Uterus (tissue), 4 donors: ENCODE results near the gene NCS1. TPM values are rescaled to one million over a fixed set of nuclear protein-coding genes. Genes with fewer than 3 reads are reported as not detected.

ENCODE experiments used
- DNase-seq, 2 donors: peaks; one replicate each; pipeline ENCODE4 v3.0.0-alpha.2; 2019 to 2020
- H3K27ac ChIP-seq, 2 donors: fragments of 200-600 bp; sonication (generic); 1 replicate in 1 of 2; 2 replicates in 1 of 2; pipeline ENCODE4 v1.5.1; 2016 to 2018
- H3K27me3 ChIP-seq, 2 donors: fragments of 200-600 bp; sonication (generic); one replicate each; pipeline ENCODE4 v1.5.1; 2018 to 2019; ENCODE audit warnings: control low read depth in 1 of 2
- H3K36me3 ChIP-seq, 2 donors: fragments of 200-600 bp; sonication (generic); one replicate each; pipeline ENCODE4 v1.5.1; 2019; ENCODE audit warnings: control low read depth in 1 of 2
- H3K4me1 ChIP-seq, 2 donors: fragments of 200-600 bp; sonication (generic); one replicate each; pipeline ENCODE4 v1.5.1; 2018 to 2019; ENCODE audit warnings: control low read depth in 1 of 2
- H3K4me3 ChIP-seq, 2 donors: fragments of 200-600 bp; sonication (generic); 1 replicate in 1 of 2; 2 replicates in 1 of 2; pipeline ENCODE4 v1.5.1; 2018 to 2019; ENCODE audit warnings: mild to moderate bottlenecking in 1 of 2
- H3K9me3 ChIP-seq, 2 donors: fragments of 200-600 bp; sonication (generic); one replicate each; pipeline ENCODE4 v1.5.1; 2019; ENCODE audit warnings: control low read depth in 1 of 2
- CTCF ChIP-seq, 4 experiments: fragments of 200-600 bp in 2 of 4; fragments of 450-650 bp in 2 of 4; sonication (generic) in 2 of 4; IDR thresholded peaks; one replicate each; pipeline ENCODE4 v1.5.1; 2016 to 2019; ENCODE audit warnings: antibody characterized with exemption in 4 of 4, mild to moderate bottlenecking in 2 of 4, moderate library complexity in 1 of 4
- POLR2A ChIP-seq, 2 donors: fragments of 450-650 bp; IDR thresholded peaks; one replicate each; pipeline ENCODE4 v1.6.1; 2016; ENCODE audit warnings: antibody characterized with exemption in 2 of 2, mild to moderate bottlenecking in 1 of 2, moderate library complexity in 1 of 2
- intact Hi-C: fragments of 100-400 bp; cut with DNase I; formaldehyde crosslinking; loops from one replicate; pipeline ENCODE4 v1.15.1; 2023; ENCODE audit warnings: low total_unique reads
- total RNA-seq, 4 donors: library from RNA; depleted of rRNA in 3 of 4; stranded (reverse); fragments of >200 nt in 3 of 4; gene quantifications; one replicate each; pipeline versions ENCODE4 v1.1.0 to v1.2.4, GENCODE V29; 2014 to 2023
- donor health status: DM: yes; HTN: yes; CAD: no.

NCS1 gene
- total RNA-seq, 4 donors from 2014 or later = 4.1 to 99.3 (median 39.0) TPM

- H3K9me3 ChIP-seq = no peaks in the 10 kb centered on the region
- H3K27me3 ChIP-seq = no peaks in the 10 kb centered on the region
- peak in 1 of 2 donors; percentile 68 for DNase-seq
- peak overlapping the region; percentile 53 to 82 for H3K27ac ChIP-seq
- TF ChIP-seq POLR2A (IDR thresholded peaks at IDR 0.05) = no peak
- TF ChIP-seq CTCF (IDR thresholded peaks at IDR 0.05) = no peak
- peaks cover 3 to 10% of the 10 kb centered on the region in 2 donors for H3K4me1 ChIP-seq
- intact Hi-C loops = no loop called here
- H3K4me3 ChIP-seq = no peak overlapping the region
- H3K36me3 ChIP-seq = no peaks in the 10 kb centered on the region
Observed at GRCh38 chr9:130215341-130216119, 43.3 kb downstream of the NCS1 start.

GRCh38 chr9:130217838-130218237, 45.6 kb downstream of the NCS1 start:
- Histone ChIP-seq H3K9me3 (no peaks in the 10 kb centered on the region), H3K27me3 (no peaks in the 10 kb centered on the region), H3K36me3 (no peaks in the 10 kb centered on the region), H3K4me1 (peaks cover 3 to 15% of the 10 kb centered on the region in 2 donors), H3K4me3 (no peak overlapping the region), H3K27ac (no peak overlapping the region)
- TF ChIP-seq CTCF (IDR thresholded peaks at IDR 0.05) (no peak), POLR2A (IDR thresholded peaks at IDR 0.05) (no peak)
- DNase-seq = no peak
- intact Hi-C loops = no loop called here

DNA sequence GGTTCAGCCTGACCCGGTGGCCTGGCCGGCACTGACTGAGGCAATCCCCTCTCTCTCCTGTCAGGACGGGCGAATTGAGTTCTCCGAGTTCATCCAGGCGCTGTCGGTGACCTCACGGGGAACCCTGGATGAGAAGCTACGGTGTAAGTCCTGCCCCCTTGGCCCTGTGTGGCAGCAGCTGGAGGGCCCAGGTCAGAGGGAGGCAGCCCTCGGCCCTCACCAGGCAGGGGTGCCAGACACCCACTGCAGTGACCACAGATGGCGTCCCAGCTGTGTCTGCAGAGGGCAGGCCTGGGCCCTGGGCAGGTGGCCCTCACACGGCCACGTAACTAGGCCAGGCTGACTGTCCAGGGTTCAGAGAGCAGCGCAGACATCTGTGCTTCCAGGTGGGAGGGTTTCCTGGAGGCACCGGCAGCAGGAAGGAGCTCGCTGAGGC, 47.5 kb downstream of the NCS1 start:
- intact Hi-C loops = no loop called here
- no peaks in the 10 kb centered on the region for H3K9me3 ChIP-seq
- no peaks in the 10 kb centered on the region for H3K27me3 ChIP-seq
- no peaks in the 10 kb centered on the region for H3K36me3 ChIP-seq
- peak overlapping the region; percentile 78 to 82 for H3K27ac ChIP-seq
- TF ChIP-seq CTCF (IDR thresholded peaks at IDR 0.05) = no peak
- no peak for TF ChIP-seq POLR2A (IDR thresholded peaks at IDR 0.05)
- H3K4me3 ChIP-seq = no peak overlapping the region
- no peak for DNase-seq
- peaks cover 3 to 12% of the 10 kb centered on the region in 2 donors for H3K4me1 ChIP-seq

DNA sequence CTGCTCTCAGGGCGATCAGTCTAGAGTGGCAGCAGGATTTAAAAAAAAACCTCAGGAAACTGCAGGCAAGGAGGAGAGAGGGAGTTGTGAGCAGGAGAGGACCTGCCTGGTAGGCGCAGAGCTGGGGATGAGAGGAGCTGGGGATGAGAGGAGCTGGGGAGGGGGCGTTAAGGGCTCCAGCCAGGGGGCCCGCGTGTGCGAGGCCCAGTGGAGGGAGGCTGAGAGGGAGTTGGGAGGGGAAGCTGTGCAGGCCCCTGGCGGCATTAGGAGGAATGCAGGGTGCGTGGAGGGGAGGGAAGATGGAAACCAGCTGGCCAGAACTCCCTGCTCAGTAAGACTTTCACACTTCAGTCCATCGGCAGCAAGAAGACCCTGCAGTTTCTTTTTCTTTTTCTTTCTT, 48.1 kb downstream of the NCS1 start:
- DNase-seq = peak; percentile 70 to 81
- no peaks in the 10 kb centered on the region for H3K9me3 ChIP-seq
- H3K4me3 ChIP-seq = no peak overlapping the region
- no peaks in the 10 kb centered on the region for H3K36me3 ChIP-seq
- intact Hi-C loops = no loop called here
- peak overlapping the region; percentile 78 to 82 for H3K27ac ChIP-seq
- H3K4me1 ChIP-seq = peaks cover 3 to 11% of the 10 kb centered on the region in 2 donors
- TF ChIP-seq POLR2A (IDR thresholded peaks at IDR 0.05) (no peak), CTCF (IDR thresholded peaks at IDR 0.05) (peak in 3 of 4 experiments; percentile 23 to 53 (median 39))
- no peaks in the 10 kb centered on the region for H3K27me3 ChIP-seq

- peaks cover 0 to 8% of the 10 kb centered on the region in 2 donors for H3K4me1 ChIP-seq
- TF ChIP-seq POLR2A (IDR thresholded peaks at IDR 0.05) (no peak), CTCF (IDR thresholded peaks at IDR 0.05) (no peak)
- no peak overlapping the region for H3K27ac ChIP-seq
- DNase-seq = no peak
- no peaks in the 10 kb centered on the region for H3K9me3 ChIP-seq
- no peak overlapping the region for H3K4me3 ChIP-seq
- intact Hi-C loops = no loop called here
- no peaks in the 10 kb centered on the region for H3K36me3 ChIP-seq
- H3K27me3 ChIP-seq = no peaks in the 10 kb centered on the region
Observed at GRCh38 chr9:130222833-130223232, 50.6 kb downstream of the NCS1 start.
